H1 (cell line): ENCODE results near the gene DLEC1. TPM values are rescaled to one million over a fixed set of nuclear protein-coding genes. Genes with fewer than 3 reads are reported as not detected.

Experiments
- CTCF ChIA-PET: fragments of 300-600 bp; sonication (Branson Sonifier 250); formaldehyde crosslinking; loops from one replicate; lab custom pipeline; 2021; ENCODE audit not compliant: partially characterized antibody; lab: Charles Lee
- POLR2A ChIA-PET: fragments of 300-600 bp; sonication (Branson Sonifier 250); formaldehyde crosslinking; loops from one replicate; lab custom pipeline; 2021; ENCODE audit warnings: inconsistent platforms; ENCODE audit not compliant: partially characterized antibody; lab: Charles Lee
- DNase-seq, 2 experiments: peaks; one replicate each; pipeline versions ENCODE4 v3.0.0 to v3.0.0-alpha.2; 2010 to 2022; ENCODE audit warnings: low spot score in 2 of 2, low read depth in 1 of 2, mixed read lengths in 1 of 2
- FAIRE-seq: peaks from 2 replicates; lab custom pipeline; 2011; peaks lifted over from hg19 to GRCh38; lab: Jason Lieb, UNC
- H2AFZ ChIP-seq: 2 replicates; pipeline ENCODE4 v1.8.1; 2012; ENCODE audit warnings: low read length, inconsistent platforms
- H2AK5ac ChIP-seq: 2 replicates; pipeline ENCODE4 v1.6.1; 2013; ENCODE audit warnings: low read depth, low read length
- H2BK120ac ChIP-seq: replicated peaks from 2 replicates; pipeline ENCODE3; 2013; ENCODE audit warnings: low read depth, low read length, inconsistent platforms
- H2BK12ac ChIP-seq: 2 replicates; pipeline ENCODE4 v1.6.1; 2013; ENCODE audit warnings: low read depth, low read length
- H2BK15ac ChIP-seq: 2 replicates; pipeline ENCODE4 v1.6.1; 2013; ENCODE audit warnings: low read length
- H2BK20ac ChIP-seq: 2 replicates; pipeline ENCODE4 v1.6.1; 2013; ENCODE audit warnings: low read length
- H2BK5ac ChIP-seq: 2 replicates; pipeline ENCODE4 v1.6.1; 2013; ENCODE audit warnings: low read depth, low read length
- H3K14ac ChIP-seq: 2 replicates; pipeline ENCODE4 v1.6.1; 2013; ENCODE audit warnings: inconsistent platforms; ENCODE audit not compliant: insufficient read length
- H3K18ac ChIP-seq: 2 replicates; pipeline ENCODE4 v1.6.1; 2013; ENCODE audit warnings: low read length; ENCODE audit errors: extremely low read depth
- H3K23ac ChIP-seq: 2 replicates; pipeline ENCODE4 v1.6.1; 2013; ENCODE audit warnings: inconsistent platforms; ENCODE audit not compliant: insufficient read length
- H3K23me2 ChIP-seq: 2 replicates; pipeline ENCODE4 v1.6.1; 2013; ENCODE audit warnings: low read depth, low read length
- H3K27ac ChIP-seq: 2 replicates; pipeline ENCODE4 v1.6.1; 2011; ENCODE audit warnings: low read depth, low read length, inconsistent platforms
- H3K27me3 ChIP-seq, 4 experiments: replicated peaks in 1 of 4; 1 replicate in 1 of 4; 2 replicates in 3 of 4; pipeline versions ENCODE4 v1.6.1 to v1.8.1; 2011 to 2013; ENCODE audit warnings: low read length in 3 of 4, mild to moderate bottlenecking in 3 of 4, inconsistent platforms in 2 of 4, mixed read lengths in 2 of 4, moderate library complexity in 1 of 4; ENCODE audit not compliant: control insufficient read depth in 3 of 4, insufficient read depth in 3 of 4; ENCODE audit errors: extremely low read depth in 1 of 4
- H3K36me3 ChIP-seq, 4 experiments: 2 replicates each; pipeline versions ENCODE4 v1.6.1 to v1.8.1; 2011 to 2013; ENCODE audit warnings: mild to moderate bottlenecking in 4 of 4, low read length in 3 of 4, moderate library complexity in 2 of 4, control low read depth in 1 of 4, inconsistent platforms in 1 of 4; ENCODE audit not compliant: insufficient read depth in 4 of 4, control insufficient read depth in 2 of 4
- H3K4ac ChIP-seq: replicated peaks from 2 replicates; pipeline ENCODE3; 2013; ENCODE audit warnings: low read length, low read depth, mixed read lengths, inconsistent platforms; ENCODE audit not compliant: insufficient read length
- H3K4me1 ChIP-seq, 4 experiments: replicated peaks in 1 of 4; 1 replicate in 1 of 4; 2 replicates in 3 of 4; pipeline versions ENCODE4 v1.6.1 to v1.8.1; 2011 to 2013; ENCODE audit warnings: low read length in 3 of 4, inconsistent platforms in 2 of 4, mixed read lengths in 1 of 4; ENCODE audit not compliant: insufficient read depth in 4 of 4, control insufficient read depth in 3 of 4
- H3K4me2 ChIP-seq, 2 experiments: 2 replicates each; pipeline versions ENCODE4 v1.6.1 to v1.8.1; 2011 to 2013; ENCODE audit warnings: low read depth in 2 of 2, low read length in 2 of 2, control low read depth in 1 of 2, inconsistent platforms in 1 of 2, mild to moderate bottlenecking in 1 of 2; ENCODE audit not compliant: insufficient read depth in 1 of 2
- H3K4me3 ChIP-seq, 4 experiments: fragments of 200-600, 300-600 bp in 1 of 4; sonication (generic), shearing (Covaris generic), sonication (Bioruptor Twin) in 1 of 4; 2 replicates each; pipeline versions ENCODE4 v1.5.1 to v1.8.1; 2011 to 2016; ENCODE audit warnings: low read length in 4 of 4, low read depth in 3 of 4, control low read depth in 2 of 4, inconsistent platforms in 2 of 4, mild to moderate bottlenecking in 2 of 4, mixed read lengths in 1 of 4, moderate library complexity in 1 of 4; ENCODE audit not compliant: insufficient read depth in 2 of 4; ENCODE audit errors: extremely low read depth in 1 of 4
- H3K56ac ChIP-seq: replicated peaks from 2 replicates; pipeline ENCODE3; 2013; ENCODE audit warnings: low read depth, mild to moderate bottlenecking, mixed read lengths, low read length, inconsistent platforms; ENCODE audit not compliant: insufficient read length
- H3K79me1 ChIP-seq: 2 replicates; pipeline ENCODE4 v1.6.1; 2013; ENCODE audit warnings: low read depth, low read length, control low read depth
- H3K79me2 ChIP-seq, 2 experiments: 2 replicates each; pipeline versions ENCODE4 v1.6.1 to v1.8.1; 2012 to 2013; ENCODE audit warnings: low read length in 2 of 2, mild to moderate bottlenecking in 2 of 2, inconsistent platforms in 1 of 2; ENCODE audit not compliant: insufficient read depth in 2 of 2, control insufficient read depth in 1 of 2
- H3K9ac ChIP-seq, 4 experiments: replicated peaks in 1 of 4; 1 replicate in 1 of 4; 2 replicates in 3 of 4; pipeline versions ENCODE4 v1.6.1 to v1.8.1; 2011 to 2013; ENCODE audit warnings: low read depth in 3 of 4, low read length in 3 of 4, control low read depth in 2 of 4, mild to moderate bottlenecking in 2 of 4, moderate library complexity in 2 of 4, inconsistent platforms in 1 of 4; ENCODE audit errors: extremely low read depth in 1 of 4
- H3K9me3 ChIP-seq, 2 experiments: 2 replicates each; pipeline versions ENCODE4 v1.6.1 to v1.8.1; 2012 to 2013; ENCODE audit warnings: mild to moderate bottlenecking in 2 of 2, moderate library complexity in 2 of 2, control low read depth in 1 of 2, inconsistent platforms in 1 of 2, low read depth in 1 of 2, low read length in 1 of 2, mixed read lengths in 1 of 2; ENCODE audit not compliant: insufficient read depth in 2 of 2
- H4K20me1 ChIP-seq, 2 experiments: replicated peaks in 1 of 2; 2 replicates each; pipeline versions ENCODE3 to v1.8.1; 2011 to 2013; ENCODE audit warnings: inconsistent platforms in 2 of 2, low read length in 2 of 2, mild to moderate bottlenecking in 1 of 2; ENCODE audit not compliant: insufficient read depth in 2 of 2, control insufficient read depth in 1 of 2
- H4K5ac ChIP-seq: 2 replicates; pipeline ENCODE4 v1.6.1; 2013; ENCODE audit warnings: low read length, low read depth, mixed read lengths, inconsistent platforms; ENCODE audit not compliant: insufficient read length
- H4K8ac ChIP-seq: 2 replicates; pipeline ENCODE4 v1.8.0; 2013; ENCODE audit warnings: mild to moderate bottlenecking, moderate library complexity, low read length, inconsistent platforms; ENCODE audit not compliant: insufficient read depth; ENCODE audit errors: extremely low read depth
- H4K91ac ChIP-seq: replicated peaks from 2 replicates; pipeline ENCODE3; 2013; ENCODE audit warnings: low read length, mixed read lengths, inconsistent platforms; ENCODE audit not compliant: insufficient read length
- CEBPB ChIP-seq: IDR thresholded peaks from 2 replicates; pipeline ENCODE4 v1.6.1; 2012; ENCODE audit warnings: low read depth, low read length
- CTBP2 ChIP-seq: IDR thresholded peaks from 2 replicates; pipeline ENCODE4 v1.7.0; 2011; ENCODE audit warnings: borderline replicate concordance, mild to moderate bottlenecking, moderate library complexity, mixed read lengths, low read length; ENCODE audit not compliant: insufficient read depth, insufficient read length
- EP300 ChIP-seq, 2 experiments: IDR thresholded peaks; 1 replicate in 1 of 2; 2 replicates in 1 of 2; pipeline ENCODE4 v1.6.1; 2011 to 2012; ENCODE audit warnings: low read depth in 2 of 2, low read length in 2 of 2, mild to moderate bottlenecking in 2 of 2, borderline replicate concordance in 1 of 2, inconsistent platforms in 1 of 2, moderate library complexity in 1 of 2
- JUND ChIP-seq: IDR thresholded peaks from 2 replicates; pipeline ENCODE4 v1.6.1; 2011; ENCODE audit warnings: mild to moderate bottlenecking, improper control_type of control experiment, low read length
- KDM1A ChIP-seq: fragments of 200-600, 300-600 bp; sonication (generic); IDR thresholded peaks from 2 replicates; pipeline ENCODE4 v1.7.1; 2016; ENCODE audit warnings: mild to moderate bottlenecking, low read length, borderline replicate concordance
- KDM5A ChIP-seq: fragments of 200-600 bp; IDR thresholded peaks from 2 replicates; pipeline ENCODE4 v1.7.1; 2012; ENCODE audit warnings: mild to moderate bottlenecking, low read length, inconsistent platforms, mixed read lengths
- MAFK ChIP-seq: IDR thresholded peaks from 2 replicates; pipeline ENCODE4 v1.6.1; 2012; ENCODE audit warnings: low read depth, mild to moderate bottlenecking, improper control_type of control experiment, low read length
- RFX5 ChIP-seq: IDR thresholded peaks from 2 replicates; pipeline ENCODE4 v1.6.1; 2011; ENCODE audit warnings: low read depth, low read length, improper control_type of control experiment, borderline replicate concordance
- SIRT6 ChIP-seq: IDR thresholded peaks from one replicate; pipeline ENCODE4 v1.7.1; 2012; ENCODE audit warnings: low read length, inconsistent platforms
- TAF7 ChIP-seq: optimal IDR thresholded peaks from 2 replicates; pipeline ENCODE3; 2011; ENCODE audit warnings: low read depth, mild to moderate bottlenecking, inconsistent platforms, low read length, moderate library complexity, borderline replicate concordance
- USF2 ChIP-seq: IDR thresholded peaks from 2 replicates; pipeline ENCODE4 v1.6.1; 2011; ENCODE audit warnings: low read length, improper control_type of control experiment
- WGBS, 2 experiments: shearing (Covaris generic) in 1 of 2; methylation state at CpG; one replicate each; pipeline versions ENCODE4 v1.1.6 to v1.1.7; 2013 to 2015; ENCODE audit warnings: low lambda C conversion rate in 2 of 2, mixed read lengths in 2 of 2, inconsistent platforms in 1 of 2, low coverage in 1 of 2, missing lambda C conversion rate in 1 of 2; ENCODE audit not compliant: insufficient replicate concordance in 2 of 2, insufficient coverage in 1 of 2, insufficient read length in 1 of 2; ENCODE audit errors: extremely low coverage in 1 of 2, missing lambda C conversion rate in 1 of 2; 5-methylcytosine and 5-hydroxymethylcytosine counted together
- polyA plus RNA-seq, 7 experiments: library from polyadenylated mRNA; depleted of rRNA in 3 of 7; stranded (reverse) in 5 of 7; unstranded in 2 of 7; fragments of >200 nt in 5 of 7; fragments of 200-250 nt in 2 of 7; gene quantifications; 1 replicate in 5 of 7; 2 replicates in 1 of 7; 4 replicates in 1 of 7; pipeline versions ENCODE4 v1.2.1 to v1.2.3, GENCODE V29; 2011 to 2013; ENCODE audit warnings: missing spikeins in 2 of 7, mixed read lengths in 2 of 7
- total RNA-seq: library from RNA; stranded (reverse); fragmentation: NEBNext Ultra II Directional; extraction: Animal tissue kit (Norgen Biotek cat#: 25700); gene quantifications from 2 replicates; pipeline ENCODE4 v1.2.1, GENCODE V29; 2021

Gene DLEC1
- total and polyA plus RNA-seq, 2 of the 8 experiments (the other 6 are each of a cell fraction or from before 2014, with no cell fraction given), result 0.26 to 0.76 TPM

DNA sequence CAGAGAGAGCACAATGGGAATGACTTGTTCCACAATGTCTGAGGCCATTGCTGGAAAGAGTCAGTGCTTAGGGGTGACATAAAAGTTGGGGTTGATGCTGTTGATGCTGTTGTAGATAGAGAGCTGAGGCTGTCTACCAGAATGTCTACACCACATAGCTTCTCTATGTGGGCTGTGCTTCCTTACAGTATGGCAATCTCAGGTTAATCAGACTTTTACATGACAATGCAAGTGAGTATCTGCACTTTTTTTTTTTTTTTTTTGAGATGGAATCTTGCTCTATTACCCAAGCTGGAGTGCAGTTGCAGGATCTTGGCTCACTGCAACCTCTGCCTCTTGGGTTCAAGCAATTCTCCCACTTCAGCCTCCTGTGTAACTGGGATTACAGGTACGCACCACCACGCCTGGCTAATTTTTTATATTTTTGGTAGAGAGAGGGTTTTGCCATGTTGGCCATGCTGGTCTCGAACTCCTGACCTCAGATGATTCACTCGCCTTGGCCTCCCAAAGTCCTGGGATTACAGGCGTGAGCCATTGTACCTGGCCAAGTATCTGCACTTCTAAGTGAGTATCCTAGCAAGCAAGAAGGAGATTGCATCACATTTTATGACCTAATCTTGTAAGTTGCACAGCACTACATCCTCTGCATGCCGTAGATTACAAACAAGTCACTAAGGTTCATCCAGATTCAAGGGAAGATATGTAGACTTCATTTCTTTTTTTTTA is 28.7 kb downstream of the DLEC1 start:
- H3K56ac ChIP-seq, result no peak overlapping the region
- no peak overlapping the region for H3K4me2 ChIP-seq
- H3K4ac ChIP-seq, result no peak overlapping the region
- H2AFZ ChIP-seq, result no peak overlapping the region
- no peak overlapping the region for H3K23ac ChIP-seq
- CTCF ChIA-PET, result interaction anchor here (1.4 kb wide), 1 partner anchor 50 kb away, joined by 6 read pairs; no protein-coding TSS in a partner anchor
- WGBS, 2 experiments, result 87% methylated on average over 6 of the region's 6 CpGs; no CpG with 5 or more reads in 1 of the 2 experiments
- no peak overlapping the region for H4K8ac ChIP-seq
- no peak overlapping the region for H2BK120ac ChIP-seq
- no peak overlapping the region for H3K4me3 ChIP-seq
- H3K9me3 ChIP-seq, result peaks cover 4 to 11% of the 10 kb centered on the region in 2 experiments; a peak in 2 of 4 replicates
- no peak overlapping the region for H2BK5ac ChIP-seq
- no peaks in the 10 kb centered on the region for H3K27me3 ChIP-seq
- H4K20me1 ChIP-seq, result no peaks in the 10 kb centered on the region
- H2BK15ac ChIP-seq, result no peak overlapping the region
- DNase-seq, result no peak
- peaks cover 0 to 2% (median 1%) of the 10 kb centered on the region in 4 experiments; a peak in 2 of 7 replicates for H3K4me1 ChIP-seq
- no peaks in the 10 kb centered on the region for H3K79me1 ChIP-seq
- no peak overlapping the region for H3K14ac ChIP-seq
- no peak overlapping the region for H3K9ac ChIP-seq
- H2BK20ac ChIP-seq, result no peak overlapping the region
- no peak overlapping the region for H3K18ac ChIP-seq
- H4K91ac ChIP-seq, result no peak overlapping the region
- FAIRE-seq, result no peak
- H3K23me2 ChIP-seq, result no peaks in the 10 kb centered on the region
- H2BK12ac ChIP-seq, result no peak overlapping the region
- no peak overlapping the region for H2AK5ac ChIP-seq
- H3K36me3 ChIP-seq, result no peaks in the 10 kb centered on the region
- POLR2A ChIA-PET, result no interaction called here
- no peak overlapping the region for H4K5ac ChIP-seq
- H3K79me2 ChIP-seq, result no peaks in the 10 kb centered on the region
- H3K27ac ChIP-seq, result no peak overlapping the region
- TF ChIP-seq MAFK, result no peak
- no peak for TF ChIP-seq CEBPB
- TF ChIP-seq USF2, result no peak
- no peak for TF ChIP-seq RFX5
- TF ChIP-seq CTBP2, result no peak
- TF ChIP-seq EP300 (IDR thresholded peaks at IDR 0.05; ENCODE audit: borderline replicate concordance in 1 of 2, low read depth in 2 of 2, low read length in 2 of 2), result no peak
- TF ChIP-seq SIRT6, result no peak
- no peak for TF ChIP-seq TAF7
- no peak for TF ChIP-seq KDM5A
- no peak for TF ChIP-seq JUND
- TF ChIP-seq KDM1A, result no peak
